HCT116 (cell line): ENCODE results near the gene CARD8. TPM values are rescaled to one million over a fixed set of nuclear protein-coding genes. Genes with fewer than 3 reads are reported as not detected.

Experiments
- ATAC-seq: fragments of 200-7000 bp; cut with Tn5 transposase; 2 replicates; pipeline ENCODE4 v1.9.1; 2020; ENCODE audit warnings: mild to moderate bottlenecking, moderate library complexity
- BruUV-seq: library from RNA; stranded (reverse); fragments of 400-500 nt; replicated peaks from 2 replicates; lab custom pipeline; 2021; lab: Mats Ljungman, UMichigan
- CTCF ChIA-PET: fragments of 300-600 bp; sonication (Branson Sonifier 250); formaldehyde crosslinking; loops from one replicate; lab custom pipeline; 2021; ENCODE audit warnings: antibody characterized with exemption; lab: Charles Lee
- POLR2A ChIA-PET: fragments of 300-600, 350-600 bp; sonication (Branson Sonifier 250); formaldehyde crosslinking; loops from one replicate; lab custom pipeline; 2021; ENCODE audit warnings: antibody characterized with exemption; lab: Charles Lee
- RAD21 ChIA-PET, 2 experiments: fragments of 300-600 bp; sonication (Branson Sonifier 250); formaldehyde crosslinking; loops; one replicate each; lab custom pipeline; 2023; ENCODE audit warnings: low total read pairs in 2 of 2; ENCODE audit not compliant: uncharacterized antibody in 2 of 2, unreplicated experiment in 2 of 2, low non-redundant PET in 1 of 2; lab: Charles Lee
- DNase-seq: peaks from one replicate; pipeline ENCODE4 v3.0.0-alpha.2; 2010; ENCODE audit warnings: low read depth, low spot score
- H2AFZ ChIP-seq: fragments of 200-600 bp; shearing (Covaris generic), sonication (generic); 2 replicates; pipeline ENCODE4 v1.6.1; 2017; ENCODE audit warnings: low read depth, mixed run types, mixed read lengths, antibody characterized with exemption, low read length; ENCODE audit not compliant: poor library complexity, severe bottlenecking
- H3K27ac ChIP-seq: 2 replicates; pipeline ENCODE4 v1.5.1; 2012; ENCODE audit warnings: low read depth, low read length
- H3K27me3 ChIP-seq: fragments of 200-600 bp; sonication (generic); 2 replicates; pipeline ENCODE4 v1.6.1; 2016; ENCODE audit warnings: mixed run types, low read length, mixed read lengths; ENCODE audit not compliant: insufficient read depth
- H3K36me3 ChIP-seq, 2 experiments: fragments of 200-500 bp in 1 of 2; fragments of 200-600 bp in 1 of 2; sonication (Bioruptor generic) in 1 of 2; sonication (generic) in 1 of 2; 2 replicates each; pipeline versions ENCODE4 v1.5.1 to v1.6.1; 2014 to 2016; ENCODE audit warnings: low read length in 2 of 2, inconsistent platforms in 1 of 2, mixed read lengths in 1 of 2, mixed run types in 1 of 2; ENCODE audit not compliant: insufficient read depth in 2 of 2, control insufficient read depth in 1 of 2
- H3K4me1 ChIP-seq, 2 experiments: fragments of 200-600 bp in 1 of 2; sonication (generic) in 1 of 2; 2 replicates each; pipeline versions ENCODE4 v1.5.1 to v1.6.1; 2012 to 2017; ENCODE audit warnings: low read length in 2 of 2, inconsistent platforms in 1 of 2, mild to moderate bottlenecking in 1 of 2, mixed read lengths in 1 of 2, mixed run types in 1 of 2, moderate library complexity in 1 of 2; ENCODE audit not compliant: insufficient read depth in 2 of 2, control insufficient read depth in 1 of 2
- H3K4me2 ChIP-seq: fragments of 200-600 bp; sonication (generic); 2 replicates; pipeline ENCODE4 v1.6.1; 2017; ENCODE audit warnings: mixed run types, low read length, mixed read lengths
- H3K4me3 ChIP-seq, 2 experiments: fragments of 200-600 bp in 1 of 2; sonication (generic) in 1 of 2; replicated peaks in 1 of 2; 2 replicates each; pipeline ENCODE4 v1.5.1; 2011 to 2016; ENCODE audit warnings: low read length in 2 of 2, control low read depth in 1 of 2, low read depth in 1 of 2, mild to moderate bottlenecking in 1 of 2, mixed read lengths in 1 of 2, mixed run types in 1 of 2
- H3K79me2 ChIP-seq: fragments of 200-600 bp; sonication (generic); 2 replicates; pipeline ENCODE4 v1.6.1; 2017; ENCODE audit warnings: mild to moderate bottlenecking, mixed run types, low read length, moderate library complexity, mixed read lengths; ENCODE audit not compliant: insufficient read depth
- H3K9ac ChIP-seq: fragments of 200-600 bp; sonication (generic); 2 replicates; pipeline ENCODE4 v1.6.1; 2016; ENCODE audit warnings: low read length, mixed read lengths
- H3K9me2 ChIP-seq: fragments of 200-600 bp; sonication (generic), shearing (Covaris generic); 2 replicates; pipeline ENCODE4 v1.6.1; 2017; ENCODE audit warnings: mixed run types, mild to moderate bottlenecking, moderate library complexity; ENCODE audit not compliant: insufficient read depth
- H3K9me3 ChIP-seq, 2 experiments: fragments of 200-500 bp in 1 of 2; fragments of 200-600 bp in 1 of 2; sonication (Bioruptor generic) in 1 of 2; sonication (generic) in 1 of 2; 2 replicates each; pipeline ENCODE4 v1.6.1; 2014 to 2017; ENCODE audit warnings: low read length in 2 of 2, mixed read lengths in 2 of 2, inconsistent platforms in 1 of 2, low read depth in 1 of 2, mild to moderate bottlenecking in 1 of 2, mixed run types in 1 of 2, moderate library complexity in 1 of 2; ENCODE audit not compliant: control insufficient read depth in 1 of 2, insufficient read depth in 1 of 2
- H4K20me1 ChIP-seq: fragments of 200-600 bp; sonication (generic), shearing (Covaris generic); 2 replicates; pipeline ENCODE4 v1.6.1; 2017; ENCODE audit warnings: mixed run types, mild to moderate bottlenecking, moderate library complexity; ENCODE audit not compliant: insufficient read depth
- CBX3 ChIP-seq: IDR thresholded peaks from 2 replicates; pipeline ENCODE4 v1.6.1; 2012; ENCODE audit warnings: low read depth
- CEBPB ChIP-seq: IDR thresholded peaks from 2 replicates; pipeline ENCODE4 v1.6.1; 2012; ENCODE audit warnings: low read depth
- EGR1 ChIP-seq: IDR thresholded peaks from 2 replicates; pipeline ENCODE4 v1.6.1; 2012; ENCODE audit warnings: low read depth
- ELF1 ChIP-seq: IDR thresholded peaks from 2 replicates; pipeline ENCODE4 v1.6.1; 2012; ENCODE audit warnings: low read depth, borderline replicate concordance
- EZH2 ChIP-seq: fragments of 200-600 bp; sonication (generic); IDR thresholded peaks from 2 replicates; pipeline ENCODE4 v1.6.1; 2017; ENCODE audit warnings: antibody characterized with exemption, mixed run types
- EZH2phosphoT487 ChIP-seq: fragments of 200-600 bp; IDR thresholded peaks from 2 replicates; pipeline ENCODE4 v1.6.1; 2018; ENCODE audit warnings: antibody characterized with exemption, borderline replicate concordance
- FOSL1 ChIP-seq: IDR thresholded peaks from 2 replicates; pipeline ENCODE4 v1.6.1; 2012; ENCODE audit warnings: low read depth
- JUND ChIP-seq: IDR thresholded peaks from 2 replicates; pipeline ENCODE4 v1.6.1; 2012
- POLR2AphosphoS5 ChIP-seq: IDR thresholded peaks from 2 replicates; pipeline ENCODE4 v1.6.1; 2011; ENCODE audit warnings: mild to moderate bottlenecking, low read depth, low read length, moderate library complexity
- SIN3A ChIP-seq: IDR thresholded peaks from 2 replicates; pipeline ENCODE4 v1.6.1; 2012; ENCODE audit warnings: low read depth
- SP1 ChIP-seq: IDR thresholded peaks from 2 replicates; pipeline ENCODE4 v1.6.1; 2012; ENCODE audit warnings: low read depth
- SRF ChIP-seq: IDR thresholded peaks from 2 replicates; pipeline ENCODE4 v1.6.1; 2012; ENCODE audit warnings: low read depth
- YY1 ChIP-seq: IDR thresholded peaks from 2 replicates; pipeline ENCODE4 v1.6.1; 2011; ENCODE audit warnings: low read length, low read depth, moderate library complexity, mild to moderate bottlenecking; ENCODE audit not compliant: insufficient replicate concordance; ENCODE audit errors: extremely low read depth
- ZFX ChIP-seq: fragments of 450-650 bp; IDR thresholded peaks from 2 replicates; pipeline ENCODE4 v1.6.1; 2017
- intact Hi-C: fragments of 100-400 bp; cut with micrococcal nuclease; formaldehyde crosslinking; loops from 2 replicates; pipeline ENCODE4 v1.10.0; 2022
- total RNA-seq: library from RNA; stranded (reverse); gene quantifications from one replicate; pipeline ENCODE4 v1.2.1, GENCODE V29; 2021; ENCODE audit not compliant: unreplicated experiment
- TF ChIP-seq, protein P1 (sequence below): IDR thresholded peaks from 2 replicates; pipeline ENCODE4 v1.6.1; 2011; ENCODE audit warnings: mild to moderate bottlenecking, low read length, moderate library complexity; ENCODE audit not compliant: insufficient replicate concordance; ENCODE audit errors: extremely low read depth
- TF ChIP-seq, protein P2 (sequence below): IDR thresholded peaks from 2 replicates; pipeline ENCODE4 v1.6.1; 2012
- TF ChIP-seq, protein P3 (sequence below), 3 experiments: fragments of 200-600 bp in 1 of 3; sonication (generic) in 1 of 3; IDR thresholded peaks in 2 of 3; conservative IDR thresholded peaks in 1 of 3; 2 replicates each; pipeline ENCODE4 v1.5.1; 2012 to 2017; ENCODE audit warnings: low read depth in 2 of 3, low read length in 2 of 3, antibody characterized with exemption in 1 of 3, borderline replicate concordance in 1 of 3, control low read depth in 1 of 3, mild to moderate bottlenecking in 1 of 3, mixed read lengths in 1 of 3, mixed run types in 1 of 3, moderate library complexity in 1 of 3; ENCODE audit not compliant: insufficient read depth in 1 of 3
- TF ChIP-seq, protein P4 (sequence below): IDR thresholded peaks from 2 replicates; pipeline ENCODE4 v1.6.1; 2012
- TF ChIP-seq, protein P5 (sequence below): IDR thresholded peaks from 2 replicates; pipeline ENCODE4 v1.6.1; 2012; ENCODE audit warnings: low read depth

CARD8 gene
- total RNA-seq, 1 experiment from 2014 or later: 17.5 TPM

DNA sequence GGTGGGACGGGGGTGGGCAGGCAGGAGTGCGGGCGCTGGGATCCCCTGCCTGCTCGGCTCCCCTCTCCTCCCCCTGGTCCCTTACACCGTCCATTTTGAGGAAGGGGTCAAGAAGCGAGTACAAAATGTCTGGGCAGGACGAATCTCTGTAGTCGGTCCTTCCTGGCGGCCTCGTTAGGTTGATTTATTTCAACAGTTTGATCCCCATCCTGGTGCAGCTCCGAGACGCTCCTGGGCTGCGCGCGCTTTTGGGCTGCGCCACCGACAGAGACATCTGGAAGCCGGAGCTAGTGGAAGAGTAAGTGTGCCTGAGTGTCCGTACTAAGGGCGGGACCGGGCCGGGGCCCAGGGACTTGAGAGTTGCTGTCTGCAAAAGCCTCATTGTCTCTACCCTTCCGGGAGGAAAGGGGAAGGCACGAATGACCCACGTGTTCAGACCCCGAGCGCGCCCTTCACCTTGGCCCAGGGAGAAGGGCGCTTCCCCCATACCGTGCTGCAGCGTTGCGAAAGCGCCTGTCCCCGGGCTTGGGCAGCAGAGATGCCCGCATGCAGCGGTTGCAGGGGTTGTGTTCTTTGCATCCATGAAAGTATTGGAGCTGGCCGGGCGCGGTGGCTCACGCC lies 15.9 kb upstream of the CARD8 start:
- intact Hi-C loops: loop anchor here (1.0 kb wide), 1 partner anchor 21 kb away; no protein-coding TSS in a partner anchor
- BruUV-seq: TSS peak; percentile 36
- Histone ChIP-seq H3K79me2 (no peaks in the 10 kb centered on the region), H2AFZ (no peak overlapping the region), H3K9me2 (no peaks in the 10 kb centered on the region), H3K27ac (peak overlapping the region; percentile 85), H3K27me3 (no peaks in the 10 kb centered on the region), H3K9ac (peak overlapping the region; percentile 74), H3K4me2 (peak overlapping the region; percentile 82), H3K36me3 (no peaks in the 10 kb centered on the region), H4K20me1 (no peaks in the 10 kb centered on the region), H3K9me3 (no peaks in the 10 kb centered on the region), H3K4me3 (peak overlapping the region; percentile 56 to 61), H3K4me1 (peaks cover 18 to 43% of the 10 kb centered on the region in 2 experiments)
- RAD21 ChIA-PET: interaction anchor here (0.7 to 0.9 kb wide), 3 partner anchors 62 to 313 kb away, joined by 3 to 4 read pairs (median 3); no protein-coding TSS in a partner anchor
- POLR2A ChIA-PET: interaction anchor here (0.9 to 2.3 kb wide), 3 partner anchors 20 to 62 kb away, joined by 3 to 10 read pairs (median 4); no protein-coding TSS in a partner anchor
- CTCF ChIA-PET: interaction anchor here (1.0 to 3.4 kb wide), 5 partner anchors 11 to 64 kb away, joined by 3 to 20 read pairs (median 10); a partner anchor contains a TSS
- no peak for DNase-seq
- peak; percentile 43 for ATAC-seq
- TF ChIP-seq SIN3A: no peak
- no peak for TF ChIP-seq ELF1
- TF ChIP-seq, protein P1, sequence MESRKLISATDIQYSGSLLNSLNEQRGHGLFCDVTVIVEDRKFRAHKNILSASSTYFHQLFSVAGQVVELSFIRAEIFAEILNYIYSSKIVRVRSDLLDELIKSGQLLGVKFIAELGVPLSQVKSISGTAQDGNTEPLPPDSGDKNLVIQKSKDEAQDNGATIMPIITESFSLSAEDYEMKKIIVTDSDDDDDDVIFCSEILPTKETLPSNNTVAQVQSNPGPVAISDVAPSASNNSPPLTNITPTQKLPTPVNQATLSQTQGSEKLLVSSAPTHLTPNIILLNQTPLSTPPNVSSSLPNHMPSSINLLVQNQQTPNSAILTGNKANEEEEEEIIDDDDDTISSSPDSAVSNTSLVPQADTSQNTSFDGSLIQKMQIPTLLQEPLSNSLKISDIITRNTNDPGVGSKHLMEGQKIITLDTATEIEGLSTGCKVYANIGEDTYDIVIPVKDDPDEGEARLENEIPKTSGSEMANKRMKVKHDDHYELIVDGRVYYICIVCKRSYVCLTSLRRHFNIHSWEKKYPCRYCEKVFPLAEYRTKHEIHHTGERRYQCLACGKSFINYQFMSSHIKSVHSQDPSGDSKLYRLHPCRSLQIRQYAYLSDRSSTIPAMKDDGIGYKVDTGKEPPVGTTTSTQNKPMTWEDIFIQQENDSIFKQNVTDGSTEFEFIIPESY: no peak
- no peak; the same call in 1 of the 2 replicates for TF ChIP-seq POLR2AphosphoS5
- TF ChIP-seq CEBPB: no peak
- TF ChIP-seq FOSL1: no peak
- TF ChIP-seq, protein P2, sequence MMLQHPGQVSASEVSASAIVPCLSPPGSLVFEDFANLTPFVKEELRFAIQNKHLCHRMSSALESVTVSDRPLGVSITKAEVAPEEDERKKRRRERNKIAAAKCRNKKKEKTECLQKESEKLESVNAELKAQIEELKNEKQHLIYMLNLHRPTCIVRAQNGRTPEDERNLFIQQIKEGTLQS: no peak
- no peak for TF ChIP-seq CBX3
- TF ChIP-seq YY1: peak; percentile 57
- TF ChIP-seq, protein P3, sequence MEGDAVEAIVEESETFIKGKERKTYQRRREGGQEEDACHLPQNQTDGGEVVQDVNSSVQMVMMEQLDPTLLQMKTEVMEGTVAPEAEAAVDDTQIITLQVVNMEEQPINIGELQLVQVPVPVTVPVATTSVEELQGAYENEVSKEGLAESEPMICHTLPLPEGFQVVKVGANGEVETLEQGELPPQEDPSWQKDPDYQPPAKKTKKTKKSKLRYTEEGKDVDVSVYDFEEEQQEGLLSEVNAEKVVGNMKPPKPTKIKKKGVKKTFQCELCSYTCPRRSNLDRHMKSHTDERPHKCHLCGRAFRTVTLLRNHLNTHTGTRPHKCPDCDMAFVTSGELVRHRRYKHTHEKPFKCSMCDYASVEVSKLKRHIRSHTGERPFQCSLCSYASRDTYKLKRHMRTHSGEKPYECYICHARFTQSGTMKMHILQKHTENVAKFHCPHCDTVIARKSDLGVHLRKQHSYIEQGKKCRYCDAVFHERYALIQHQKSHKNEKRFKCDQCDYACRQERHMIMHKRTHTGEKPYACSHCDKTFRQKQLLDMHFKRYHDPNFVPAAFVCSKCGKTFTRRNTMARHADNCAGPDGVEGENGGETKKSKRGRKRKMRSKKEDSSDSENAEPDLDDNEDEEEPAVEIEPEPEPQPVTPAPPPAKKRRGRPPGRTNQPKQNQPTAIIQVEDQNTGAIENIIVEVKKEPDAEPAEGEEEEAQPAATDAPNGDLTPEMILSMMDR (IDR thresholded peaks at IDR 0.05 in 2 of 3, conservative IDR thresholded peaks at IDR 0.05 in 1 of 3; ENCODE audit: borderline replicate concordance in 1 of 3, insufficient read depth in 1 of 3, low read depth in 2 of 3, low read length in 2 of 3): no peak
- TF ChIP-seq EZH2: no peak
- no peak for TF ChIP-seq EGR1
- TF ChIP-seq, protein P4, sequence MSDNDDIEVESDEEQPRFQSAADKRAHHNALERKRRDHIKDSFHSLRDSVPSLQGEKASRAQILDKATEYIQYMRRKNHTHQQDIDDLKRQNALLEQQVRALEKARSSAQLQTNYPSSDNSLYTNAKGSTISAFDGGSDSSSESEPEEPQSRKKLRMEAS: peak; percentile 57; the same call in 1 of the 2 replicates
- TF ChIP-seq EZH2phosphoT487: no peak
- TF ChIP-seq ZFX: 0 out of 2 replicates have a peak, but pooled peaks have one; percentile 11
- TF ChIP-seq SP1: no peak
- no peak for TF ChIP-seq SRF
- TF ChIP-seq, protein P5, sequence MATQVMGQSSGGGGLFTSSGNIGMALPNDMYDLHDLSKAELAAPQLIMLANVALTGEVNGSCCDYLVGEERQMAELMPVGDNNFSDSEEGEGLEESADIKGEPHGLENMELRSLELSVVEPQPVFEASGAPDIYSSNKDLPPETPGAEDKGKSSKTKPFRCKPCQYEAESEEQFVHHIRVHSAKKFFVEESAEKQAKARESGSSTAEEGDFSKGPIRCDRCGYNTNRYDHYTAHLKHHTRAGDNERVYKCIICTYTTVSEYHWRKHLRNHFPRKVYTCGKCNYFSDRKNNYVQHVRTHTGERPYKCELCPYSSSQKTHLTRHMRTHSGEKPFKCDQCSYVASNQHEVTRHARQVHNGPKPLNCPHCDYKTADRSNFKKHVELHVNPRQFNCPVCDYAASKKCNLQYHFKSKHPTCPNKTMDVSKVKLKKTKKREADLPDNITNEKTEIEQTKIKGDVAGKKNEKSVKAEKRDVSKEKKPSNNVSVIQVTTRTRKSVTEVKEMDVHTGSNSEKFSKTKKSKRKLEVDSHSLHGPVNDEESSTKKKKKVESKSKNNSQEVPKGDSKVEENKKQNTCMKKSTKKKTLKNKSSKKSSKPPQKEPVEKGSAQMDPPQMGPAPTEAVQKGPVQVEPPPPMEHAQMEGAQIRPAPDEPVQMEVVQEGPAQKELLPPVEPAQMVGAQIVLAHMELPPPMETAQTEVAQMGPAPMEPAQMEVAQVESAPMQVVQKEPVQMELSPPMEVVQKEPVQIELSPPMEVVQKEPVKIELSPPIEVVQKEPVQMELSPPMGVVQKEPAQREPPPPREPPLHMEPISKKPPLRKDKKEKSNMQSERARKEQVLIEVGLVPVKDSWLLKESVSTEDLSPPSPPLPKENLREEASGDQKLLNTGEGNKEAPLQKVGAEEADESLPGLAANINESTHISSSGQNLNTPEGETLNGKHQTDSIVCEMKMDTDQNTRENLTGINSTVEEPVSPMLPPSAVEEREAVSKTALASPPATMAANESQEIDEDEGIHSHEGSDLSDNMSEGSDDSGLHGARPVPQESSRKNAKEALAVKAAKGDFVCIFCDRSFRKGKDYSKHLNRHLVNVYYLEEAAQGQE: no peak
- no peak for TF ChIP-seq JUND
